ENCODE results near the gene MTOR. TPM values are rescaled to one million over a fixed set of nuclear protein-coding genes. Genes with fewer than 3 reads are reported as not detected.
A peak's percentile ranks its signal among the peaks of the same experiment; 100 is the strongest.
"Not testable (repeated sequence)": the region's sequence is repeated elsewhere in the genome, so short reads cannot be mapped to it uniquely, and the experiment has no call there.

MTOR gene
- total RNA-seq, 2 experiments from 2014 or later, result 55.9 to 57.5 TPM

GRCh38 chr1:11083784-11084183 is 178.6 kb downstream of the MTOR start:
- ATAC-seq; POLR2A ChIA-PET; CTCF ChIA-PET; H3K4me1 Mint-ChIP-seq (ENCODE audit: low read depth); H3K9me3 Mint-ChIP-seq (ENCODE audit: insufficient read depth); H3K4me3 Mint-ChIP-seq; DNase-seq; H3K27ac Mint-ChIP-seq; H3K27me3 Mint-ChIP-seq (ENCODE audit: low read depth): not testable (repeated sequence)
- peaks cover 62% of the 10 kb centered on the region for H3K36me3 Mint-ChIP-seq (ENCODE audit: low read depth)

GRCh38 chr1:11080931-11081330 is 181.4 kb downstream of the MTOR start:
- DNase-seq, result no peak
- ATAC-seq, result no peak
- Mint-ChIP-seq H3K36me3 (ENCODE audit: low read depth) (peaks cover 58% of the 10 kb centered on the region), H3K9me3 (ENCODE audit: insufficient read depth) (no peaks in the 10 kb centered on the region), H3K27ac (no peak overlapping the region), H3K27me3 (ENCODE audit: low read depth) (no peaks in the 10 kb centered on the region), H3K4me3 (no peak overlapping the region), H3K4me1 (ENCODE audit: low read depth) (no peaks in the 10 kb centered on the region)
- ChIA-PET CTCF (interaction anchor here (2.9 kb wide), 1 partner anchor 43 kb away, joined by 18 read pairs; no protein-coding TSS in a partner anchor), POLR2A (interaction anchor here (0.9 to 1.0 kb wide), 2 partner anchors 18 to 44 kb away, joined by 3 to 4 read pairs; partner anchors contain the start of gene EXOSC10)

- Mint-ChIP-seq H3K9me3 (ENCODE audit: insufficient read depth) (no peaks in the 10 kb centered on the region), H3K4me3 (no peak overlapping the region), H3K27ac (peak overlapping the region; percentile 37), H3K36me3 (ENCODE audit: low read depth) (peaks cover 53% of the 10 kb centered on the region), H3K4me1 (ENCODE audit: low read depth) (no peaks in the 10 kb centered on the region), H3K27me3 (ENCODE audit: low read depth) (no peaks in the 10 kb centered on the region)
- DNase-seq (no peak), ATAC-seq (no peak)
- ChIA-PET POLR2A (no interaction called here), CTCF (interaction anchor here (1.1 to 2.1 kb wide), 2 partner anchors 13 to 41 kb away, joined by 3 to 4 read pairs; no protein-coding TSS in a partner anchor)
Observed at GRCh38 chr1:11078631-11079030, 183.7 kb downstream of the MTOR start.

GRCh38 chr1:11073398-11073797 is 189.0 kb downstream of the MTOR start:
- not testable (repeated sequence) for H3K4me3 Mint-ChIP-seq; ATAC-seq; H3K9me3 Mint-ChIP-seq (ENCODE audit: insufficient read depth); DNase-seq; H3K27me3 Mint-ChIP-seq (ENCODE audit: low read depth); H3K27ac Mint-ChIP-seq
- POLR2A ChIA-PET, result interaction anchor here (1.5 kb wide), 1 partner anchor 14 kb away, joined by 3 read pairs; the partner anchor contains the start of gene SRM
- Mint-ChIP-seq H3K36me3 (ENCODE audit: low read depth) (peaks cover 69% of the 10 kb centered on the region), H3K4me1 (ENCODE audit: low read depth) (peaks cover 28% of the 10 kb centered on the region)
- CTCF ChIA-PET, result interaction anchor here (1.5 to 4.3 kb wide), 2 partner anchors 10 to 35 kb away, joined by 7 to 22 read pairs; no protein-coding TSS in a partner anchor

- ATAC-seq (no peak), DNase-seq (no peak)
- no peaks in the 10 kb centered on the region for H3K27me3 Mint-ChIP-seq (ENCODE audit: low read depth)
- peaks cover 69% of the 10 kb centered on the region for H3K36me3 Mint-ChIP-seq (ENCODE audit: low read depth)
- no peaks in the 10 kb centered on the region for H3K9me3 Mint-ChIP-seq (ENCODE audit: insufficient read depth)
- H3K27ac Mint-ChIP-seq, result no peak overlapping the region
- peaks cover 28% of the 10 kb centered on the region for H3K4me1 Mint-ChIP-seq (ENCODE audit: low read depth)
- CTCF ChIA-PET, result interaction anchor here (0.5 to 4.3 kb wide), 3 partner anchors 9 to 107 kb away, joined by 3 to 22 read pairs (median 7); no protein-coding TSS in a partner anchor
- POLR2A ChIA-PET, result interaction anchor here (1.5 kb wide), 1 partner anchor 13 kb away, joined by 3 read pairs; the partner anchor contains the start of gene SRM
- no peak overlapping the region for H3K4me3 Mint-ChIP-seq
Observed at GRCh38 chr1:11072216-11072917, 190.0 kb downstream of the MTOR start.

GRCh38 chr1:11071463-11072215 is 190.7 kb downstream of the MTOR start:
- CTCF ChIA-PET, result interaction anchor here (1.2 to 2.7 kb wide), 3 partner anchors 8 to 34 kb away, joined by 3 to 23 read pairs (median 7); partner anchors contain the start of gene EXOSC10
- POLR2A ChIA-PET, result no interaction called here
- Mint-ChIP-seq H3K27me3 (ENCODE audit: low read depth) (no peaks in the 10 kb centered on the region), H3K36me3 (ENCODE audit: low read depth) (peaks cover 68% of the 10 kb centered on the region), H3K9me3 (ENCODE audit: insufficient read depth) (no peaks in the 10 kb centered on the region), H3K4me1 (ENCODE audit: low read depth) (peaks cover 28% of the 10 kb centered on the region), H3K4me3 (no peak overlapping the region), H3K27ac (peak overlapping the region; percentile 12)
- ATAC-seq (no peak), DNase-seq (no peak)

GRCh38 chr1:11070876-11071275 is 191.5 kb downstream of the MTOR start:
- Mint-ChIP-seq H3K27me3 (ENCODE audit: low read depth) (no peaks in the 10 kb centered on the region), H3K27ac (peak overlapping the region; percentile 14), H3K36me3 (ENCODE audit: low read depth) (peaks cover 67% of the 10 kb centered on the region), H3K9me3 (ENCODE audit: insufficient read depth) (no peaks in the 10 kb centered on the region), H3K4me1 (ENCODE audit: low read depth) (peaks cover 28% of the 10 kb centered on the region), H3K4me3 (no peak overlapping the region)
- POLR2A ChIA-PET, result no interaction called here
- CTCF ChIA-PET, result interaction anchor here (0.8 to 2.7 kb wide), 3 partner anchors 9 to 33 kb away, joined by 3 to 23 read pairs (median 4); partner anchors contain the start of gene EXOSC10
- no peak for ATAC-seq
- DNase-seq, result no peak

GRCh38 chr1:11068600-11069473 is 193.5 kb downstream of the MTOR start:
- no peak overlapping the region for H3K4me3 Mint-ChIP-seq
- peak overlapping the region; percentile 77 for H3K27ac Mint-ChIP-seq
- peaks cover 35% of the 10 kb centered on the region for H3K4me1 Mint-ChIP-seq (ENCODE audit: low read depth)
- ChIA-PET POLR2A (no interaction called here), CTCF (interaction anchor here (2.7 kb wide), 1 partner anchor 31 kb away, joined by 23 read pairs; no protein-coding TSS in a partner anchor)
- ATAC-seq (no peak), DNase-seq (no peak)
- peaks cover 69% of the 10 kb centered on the region for H3K36me3 Mint-ChIP-seq (ENCODE audit: low read depth)
- no peaks in the 10 kb centered on the region for H3K27me3 Mint-ChIP-seq (ENCODE audit: low read depth)
- no peaks in the 10 kb centered on the region for H3K9me3 Mint-ChIP-seq (ENCODE audit: insufficient read depth)

GRCh38 chr1:11067716-11068599 is 194.4 kb downstream of the MTOR start:
- Mint-ChIP-seq H3K9me3 (ENCODE audit: insufficient read depth) (no peaks in the 10 kb centered on the region), H3K27ac (no peak overlapping the region), H3K4me1 (ENCODE audit: low read depth) (peaks cover 44% of the 10 kb centered on the region), H3K4me3 (no peak overlapping the region), H3K36me3 (ENCODE audit: low read depth) (peaks cover 70% of the 10 kb centered on the region), H3K27me3 (ENCODE audit: low read depth) (no peaks in the 10 kb centered on the region)
- ChIA-PET POLR2A (no interaction called here), CTCF (interaction anchor here (0.6 kb wide), 1 partner anchor 30 kb away, joined by 3 read pairs; no protein-coding TSS in a partner anchor)
- DNase-seq (no peak), ATAC-seq (no peak)

GRCh38 chr1:11065796-11066195 is 196.6 kb downstream of the MTOR start:
- ChIA-PET POLR2A (no interaction called here), CTCF (interaction anchor here (1.2 to 1.5 kb wide), 2 partner anchors 12 to 29 kb away, joined by 4 to 6 read pairs; no protein-coding TSS in a partner anchor)
- ATAC-seq (no peak), DNase-seq (no peak)
- peaks cover 61% of the 10 kb centered on the region for H3K36me3 Mint-ChIP-seq (ENCODE audit: low read depth)
- H3K4me1 Mint-ChIP-seq (ENCODE audit: low read depth), result peaks cover 54% of the 10 kb centered on the region
- H3K4me3 Mint-ChIP-seq, result no peak overlapping the region
- no peaks in the 10 kb centered on the region for H3K9me3 Mint-ChIP-seq (ENCODE audit: insufficient read depth)
- no peak overlapping the region for H3K27ac Mint-ChIP-seq
- H3K27me3 Mint-ChIP-seq (ENCODE audit: low read depth), result no peaks in the 10 kb centered on the region

Data from activated CD8-positive, alpha-beta T cell treated with anti-CD3 and anti-CD28 coated beads, Interleukin-2, amount 10 ng/mL, durations not matched to agents 7 days and 5 days (primary cell).